Subcutaneous abdominal adipose tissue (tissue), 5 donors: ENCODE data around the gene PLA2G2E.

Experiments used
- H3K27ac ChIP-seq: one replicate; pipeline ENCODE4 v1.7.0; 2013; ENCODE audit warnings: low read depth, mild to moderate bottlenecking, inconsistent platforms, low read length, moderate library complexity
- H3K27me3 ChIP-seq, 5 donors: one replicate each; pipeline ENCODE4 v1.7.0; 2013; ENCODE audit warnings: low read length in 5 of 5, inconsistent platforms in 1 of 5; ENCODE audit not compliant: control insufficient read depth in 5 of 5, insufficient read depth in 4 of 5
- H3K36me3 ChIP-seq, 5 donors: one replicate each; pipeline ENCODE4 v1.7.0; 2013; ENCODE audit warnings: low read length in 5 of 5; ENCODE audit not compliant: control insufficient read depth in 5 of 5, insufficient read depth in 5 of 5
- H3K4me1 ChIP-seq, 5 donors: one replicate each; pipeline ENCODE4 v1.7.0; 2013; ENCODE audit warnings: low read length in 5 of 5, mild to moderate bottlenecking in 3 of 5, moderate library complexity in 1 of 5; ENCODE audit not compliant: control insufficient read depth in 5 of 5, insufficient read depth in 5 of 5
- H3K4me3 ChIP-seq, 5 donors: one replicate each; pipeline ENCODE4 v1.7.0; 2013; ENCODE audit warnings: low read length in 5 of 5, low read depth in 1 of 5
- H3K9ac ChIP-seq, 5 donors: one replicate each; pipeline ENCODE4 v1.7.0; 2013; ENCODE audit warnings: low read length in 5 of 5, mild to moderate bottlenecking in 4 of 5, moderate library complexity in 3 of 5
- H3K9me3 ChIP-seq, 5 donors: one replicate each; pipeline ENCODE4 v1.7.0; 2013; ENCODE audit warnings: low read length in 5 of 5; ENCODE audit not compliant: control insufficient read depth in 5 of 5
- donor health status: healthy.
- donor health status: healthy.
- donor health status: healthy.
- donor health status: healthy.
- donor health status: healthy.

The PLA2G2E gene

DNA sequence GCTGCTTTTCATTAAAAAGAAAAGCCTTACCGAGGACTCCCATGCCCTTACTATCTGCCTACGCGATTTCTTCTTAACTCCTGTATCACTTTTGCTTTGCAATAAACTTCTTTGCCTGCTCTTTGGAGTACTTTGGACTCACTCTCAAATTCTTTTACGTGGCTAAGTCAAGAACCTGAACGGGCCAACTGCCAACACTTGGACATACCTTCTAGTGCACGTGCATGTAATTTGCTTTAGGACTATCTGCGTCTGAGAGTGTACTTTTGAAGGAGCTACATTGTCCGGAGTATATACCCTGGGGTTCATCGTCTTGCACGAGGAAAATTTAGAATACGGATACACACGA lies 44.8 kb downstream of the PLA2G2E start:
- H3K27me3 ChIP-seq, result peaks cover 3 to 10% (median 4%) of the 10 kb centered on the region in 5 donors
- H3K9me3 ChIP-seq, result no peaks in the 10 kb centered on the region
- peaks cover 4 to 12% (median 10%) of the 10 kb centered on the region in 5 donors for H3K4me1 ChIP-seq
- no peak overlapping the region for H3K4me3 ChIP-seq
- no peaks in the 10 kb centered on the region for H3K36me3 ChIP-seq
- H3K27ac ChIP-seq, result no peak overlapping the region
- no peak overlapping the region for H3K9ac ChIP-seq

DNA sequence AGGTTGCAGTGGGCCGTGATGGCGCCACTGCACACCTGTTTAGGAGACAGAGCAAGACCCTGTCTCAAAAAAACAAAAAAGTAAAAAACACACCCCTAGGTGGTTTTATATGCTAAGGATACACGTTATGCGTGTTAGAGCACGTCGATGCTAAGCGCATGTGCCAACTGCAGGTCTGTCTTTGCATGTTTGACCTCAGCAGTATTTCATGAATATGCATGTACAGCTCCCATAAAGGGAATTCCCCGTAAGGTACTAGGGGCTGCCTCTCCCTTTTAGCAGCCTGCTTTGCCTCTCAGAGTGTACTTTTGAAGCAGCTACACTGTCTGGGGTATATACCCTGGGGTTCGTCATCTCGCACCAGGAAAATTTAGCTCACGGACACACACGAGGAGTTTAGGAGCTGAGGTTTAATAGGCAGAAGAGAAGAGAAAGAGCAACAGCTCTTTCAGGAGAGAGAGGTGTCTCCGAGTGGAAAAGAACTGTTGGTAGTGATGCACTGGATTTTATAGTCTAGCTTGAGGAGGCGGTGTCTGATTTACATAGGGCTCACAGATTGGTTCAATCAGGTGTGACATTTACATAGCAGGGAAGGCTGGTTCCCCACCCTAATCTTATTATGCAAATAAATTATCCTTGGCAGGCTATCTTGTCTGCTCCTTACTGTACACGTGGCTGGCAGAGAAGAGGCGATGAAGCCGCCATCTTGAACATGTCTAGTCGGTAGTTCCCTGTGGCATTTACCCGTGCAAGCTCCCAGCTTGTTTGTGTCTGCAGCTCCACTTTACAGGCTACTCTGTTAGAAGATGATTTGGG lies 45.4 kb downstream of the PLA2G2E start:
- peaks cover 2 to 6% (median 4%) of the 10 kb centered on the region in 5 donors for H3K4me1 ChIP-seq
- H3K27ac ChIP-seq, result no peak overlapping the region
- H3K9me3 ChIP-seq, result no peaks in the 10 kb centered on the region
- peaks cover 3 to 10% (median 4%) of the 10 kb centered on the region in 5 donors for H3K27me3 ChIP-seq
- no peaks in the 10 kb centered on the region for H3K36me3 ChIP-seq
- no peak overlapping the region for H3K4me3 ChIP-seq
- H3K9ac ChIP-seq, result no peak overlapping the region

DNA sequence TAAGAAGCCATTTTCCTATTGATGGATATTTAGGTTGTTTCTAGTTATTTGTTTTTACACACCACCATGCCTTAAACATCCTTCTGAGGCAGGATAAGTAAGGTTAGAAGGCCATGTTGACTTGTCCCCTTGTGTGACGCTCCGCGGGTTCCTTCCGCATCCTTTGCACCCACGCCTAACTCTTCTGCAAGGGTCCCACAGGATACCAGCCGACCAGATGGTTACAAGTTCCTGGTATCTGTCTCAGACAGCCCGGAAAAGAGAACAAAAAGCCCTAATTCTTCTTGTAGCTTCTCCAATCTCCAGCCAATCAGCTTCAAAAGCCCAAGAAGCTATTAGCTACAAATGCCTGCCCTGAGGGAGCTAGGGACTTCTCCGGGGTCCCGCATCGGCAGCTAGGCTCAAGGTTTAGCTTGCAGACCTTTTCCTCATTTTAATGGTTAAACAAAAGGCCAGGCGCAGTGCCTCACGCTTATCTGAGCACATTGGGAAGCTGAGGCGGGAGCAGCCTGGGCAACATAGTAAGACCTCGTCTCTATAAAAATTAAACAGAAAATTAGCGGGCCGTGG lies 46.2 kb downstream of the PLA2G2E start:
- Histone ChIP-seq H3K27me3 (peaks cover 3 to 10% (median 5%) of the 10 kb centered on the region in 5 donors), H3K9me3 (no peaks in the 10 kb centered on the region), H3K27ac (no peak overlapping the region), H3K4me1 (peaks cover 0 to 2% (median 0%) of the 10 kb centered on the region in 5 donors), H3K9ac (no peak overlapping the region), H3K4me3 (no peak overlapping the region), H3K36me3 (no peaks in the 10 kb centered on the region)

DNA sequence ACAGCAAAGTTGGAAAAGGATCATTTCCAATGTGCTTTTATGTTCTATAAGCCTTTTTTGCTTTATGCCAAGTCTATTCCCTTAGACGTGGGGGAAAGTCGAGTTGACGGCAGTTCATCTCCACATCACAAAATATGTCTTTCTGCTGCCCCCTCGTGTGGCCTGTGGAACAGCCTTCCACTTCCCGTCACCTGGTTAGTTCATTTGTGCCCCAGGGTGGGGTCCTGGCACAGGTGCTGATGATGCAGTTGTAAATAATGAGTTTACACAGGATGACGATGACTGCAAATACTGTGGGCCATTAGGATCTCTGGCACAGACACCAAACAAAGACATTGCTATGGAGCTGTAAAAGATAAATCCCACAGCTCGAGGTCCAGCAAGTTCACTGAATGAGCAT lies 51.2 kb downstream of the PLA2G2E start:
- Histone ChIP-seq H3K4me3 (no peak overlapping the region), H3K4me1 (no peaks in the 10 kb centered on the region), H3K36me3 (no peaks in the 10 kb centered on the region), H3K27ac (no peak overlapping the region), H3K9ac (no peak overlapping the region), H3K27me3 (peaks cover 0 to 8% (median 5%) of the 10 kb centered on the region in 5 donors), H3K9me3 (no peaks in the 10 kb centered on the region)
